ENCODE measurements around the gene TNFAIP3.
A peak's percentile ranks its signal among the peaks of the same experiment; 100 is the strongest.
"Not testable (repeated sequence)": the region's sequence is repeated elsewhere in the genome, so short reads cannot be mapped to it uniquely, and the experiment has no call there.

TNFAIP3 gene

DNA sequence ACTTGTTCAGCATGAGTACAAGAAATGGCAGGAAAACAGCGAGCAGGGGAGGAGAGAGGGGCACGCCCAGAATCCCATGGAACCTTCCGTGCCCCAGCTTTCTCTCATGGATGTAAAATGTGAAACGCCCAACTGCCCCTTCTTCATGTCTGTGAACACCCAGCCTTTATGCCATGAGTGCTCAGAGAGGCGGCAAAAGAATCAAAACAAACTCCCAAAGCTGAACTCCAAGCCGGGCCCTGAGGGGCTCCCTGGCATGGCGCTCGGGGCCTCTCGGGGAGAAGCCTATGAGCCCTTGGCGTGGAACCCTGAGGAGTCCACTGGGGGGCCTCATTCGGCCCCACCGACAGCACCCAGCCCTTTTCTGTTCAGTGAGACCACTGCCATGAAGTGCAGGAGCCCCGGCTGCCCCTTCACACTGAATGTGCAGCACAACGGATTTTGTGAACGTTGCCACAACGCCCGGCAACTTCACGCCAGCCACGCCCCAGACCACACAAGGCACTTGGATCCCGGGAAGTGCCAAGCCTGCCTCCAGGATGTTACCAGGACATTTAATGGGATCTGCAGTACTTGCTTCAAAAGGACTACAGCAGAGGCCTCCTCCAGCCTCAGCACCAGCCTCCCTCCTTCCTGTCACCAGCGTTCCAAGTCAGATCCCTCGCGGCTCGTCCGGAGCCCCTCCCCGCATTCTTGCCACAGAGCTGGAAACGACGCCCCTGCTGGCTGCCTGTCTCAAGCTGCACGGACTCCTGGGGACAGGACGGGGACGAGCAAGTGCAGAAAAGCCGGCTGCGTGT, 11.6 kb downstream of the TNFAIP3 start:
- no peak for DNase-seq (ENCODE audit: low spot score)

DNA sequence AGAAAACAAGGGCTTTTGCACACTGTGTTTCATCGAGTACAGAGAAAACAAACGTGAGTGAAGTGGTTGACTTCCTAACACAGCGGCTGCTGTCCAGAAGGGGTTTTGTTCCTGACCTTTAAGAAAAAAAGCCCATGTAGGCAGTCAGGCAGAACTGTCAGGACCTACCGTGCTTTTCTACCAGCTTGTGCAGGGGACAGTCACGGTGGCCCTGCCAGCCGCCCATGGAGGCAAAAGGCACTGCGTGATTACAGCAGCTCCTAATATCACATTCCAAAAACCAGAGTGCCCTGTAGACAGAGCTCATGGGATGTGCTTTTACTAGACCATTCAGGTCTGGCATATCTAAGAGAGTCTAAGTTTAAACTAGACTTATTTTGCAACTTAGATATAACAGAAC, 12.2 kb downstream of the TNFAIP3 start:
- no peak for DNase-seq (ENCODE audit: low spot score)

DNA sequence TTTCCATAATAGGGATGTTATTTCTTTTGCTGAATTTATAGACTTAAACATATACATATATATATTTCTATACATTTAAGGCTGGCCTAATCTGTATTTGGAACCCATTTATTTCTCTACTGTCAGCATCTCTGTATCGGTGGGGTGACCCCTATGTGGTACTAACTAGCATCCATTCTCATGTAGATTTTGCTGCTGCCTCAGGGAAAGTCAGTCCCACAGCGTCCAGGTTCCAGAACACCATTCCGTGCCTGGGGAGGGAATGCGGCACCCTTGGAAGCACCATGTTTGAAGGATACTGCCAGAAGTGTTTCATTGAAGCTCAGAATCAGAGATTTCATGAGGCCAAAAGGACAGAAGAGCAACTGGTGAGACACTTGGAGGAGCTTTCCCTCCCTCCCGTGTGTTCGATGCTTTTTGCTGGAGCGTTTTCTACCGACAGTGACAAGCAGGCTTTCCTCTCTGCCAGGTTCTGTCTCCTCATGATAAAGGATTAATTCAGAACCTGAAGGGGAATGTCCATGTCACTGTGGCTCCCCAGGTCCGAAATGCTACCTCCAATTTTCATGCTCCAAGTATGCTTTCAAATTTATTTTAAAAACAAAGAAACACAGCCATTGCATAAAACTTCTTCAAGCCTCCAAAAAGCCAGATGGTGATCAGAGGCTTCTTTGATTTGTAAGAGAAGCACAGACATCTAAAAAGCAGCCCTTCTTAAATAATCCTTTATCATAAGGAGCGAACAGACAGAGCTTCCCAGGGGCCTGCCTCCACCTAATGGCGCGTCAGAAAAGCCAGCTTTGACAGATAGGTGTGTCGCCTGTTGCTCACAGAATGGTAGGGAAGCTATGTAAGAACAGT, 13.1 kb downstream of the TNFAIP3 start:
- no peak for DNase-seq (ENCODE audit: low spot score)

DNA sequence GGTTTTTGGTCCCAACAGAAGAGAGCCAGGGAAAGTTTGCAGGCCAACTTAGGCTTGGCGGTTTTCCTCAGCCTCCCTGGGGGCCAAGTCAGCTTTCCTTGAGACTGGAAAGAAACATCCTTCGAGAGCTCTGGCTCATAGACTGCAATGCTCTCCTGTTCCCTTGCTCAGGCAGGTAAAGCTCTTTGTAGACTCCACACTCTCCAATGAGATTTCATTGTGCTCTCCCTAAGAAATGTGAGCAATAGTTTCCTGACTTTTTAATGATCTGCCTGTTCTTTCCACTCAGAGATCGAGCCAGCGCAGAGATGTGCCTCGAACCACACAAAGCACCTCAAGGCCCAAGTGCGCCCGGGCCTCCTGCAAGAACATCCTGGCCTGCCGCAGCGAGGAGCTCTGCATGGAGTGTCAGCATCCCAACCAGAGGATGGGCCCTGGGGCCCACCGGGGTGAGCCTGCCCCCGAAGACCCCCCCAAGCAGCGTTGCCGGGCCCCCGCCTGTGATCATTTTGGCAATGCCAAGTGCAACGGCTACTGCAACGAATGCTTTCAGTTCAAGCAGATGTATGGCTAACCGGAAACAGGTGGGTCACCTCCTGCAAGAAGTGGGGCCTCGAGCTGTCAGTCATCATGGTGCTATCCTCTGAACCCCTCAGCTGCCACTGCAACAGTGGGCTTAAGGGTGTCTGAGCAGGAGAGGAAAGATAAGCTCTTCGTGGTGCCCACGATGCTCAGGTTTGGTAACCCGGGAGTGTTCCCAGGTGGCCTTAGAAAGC, 13.9 kb downstream of the TNFAIP3 start:
- DNase-seq (ENCODE audit: low spot score), result no peak

DNA sequence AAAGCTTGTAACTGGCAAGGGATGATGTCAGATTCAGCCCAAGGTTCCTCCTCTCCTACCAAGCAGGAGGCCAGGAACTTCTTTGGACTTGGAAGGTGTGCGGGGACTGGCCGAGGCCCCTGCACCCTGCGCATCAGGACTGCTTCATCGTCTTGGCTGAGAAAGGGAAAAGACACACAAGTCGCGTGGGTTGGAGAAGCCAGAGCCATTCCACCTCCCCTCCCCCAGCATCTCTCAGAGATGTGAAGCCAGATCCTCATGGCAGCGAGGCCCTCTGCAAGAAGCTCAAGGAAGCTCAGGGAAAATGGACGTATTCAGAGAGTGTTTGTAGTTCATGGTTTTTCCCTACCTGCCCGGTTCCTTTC, 14.4 kb downstream of the TNFAIP3 start:
- no peak for DNase-seq (ENCODE audit: low spot score)

DNA sequence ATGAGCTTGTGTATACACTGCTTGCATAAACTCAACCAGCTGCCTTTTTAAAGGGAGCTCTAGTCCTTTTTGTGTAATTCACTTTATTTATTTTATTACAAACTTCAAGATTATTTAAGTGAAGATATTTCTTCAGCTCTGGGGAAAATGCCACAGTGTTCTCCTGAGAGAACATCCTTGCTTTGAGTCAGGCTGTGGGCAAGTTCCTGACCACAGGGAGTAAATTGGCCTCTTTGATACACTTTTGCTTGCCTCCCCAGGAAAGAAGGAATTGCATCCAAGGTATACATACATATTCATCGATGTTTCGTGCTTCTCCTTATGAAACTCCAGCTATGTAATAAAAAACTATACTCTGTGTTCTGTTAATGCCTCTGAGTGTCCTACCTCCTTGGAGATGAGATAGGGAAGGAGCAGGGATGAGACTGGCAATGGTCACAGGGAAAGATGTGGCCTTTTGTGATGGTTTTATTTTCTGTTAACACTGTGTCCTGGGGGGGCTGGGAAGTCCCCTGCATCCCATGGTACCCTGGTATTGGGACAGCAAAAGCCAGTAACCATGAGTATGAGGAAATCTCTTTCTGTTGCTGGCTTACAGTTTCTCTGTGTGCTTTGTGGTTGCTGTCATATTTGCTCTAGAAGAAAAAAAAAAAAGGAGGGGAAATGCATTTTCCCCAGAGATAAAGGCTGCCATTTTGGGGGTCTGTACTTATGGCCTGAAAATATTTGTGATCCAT, 15.3 kb downstream of the TNFAIP3 start:
- no peak for DNase-seq (ENCODE audit: low spot score)

DNA sequence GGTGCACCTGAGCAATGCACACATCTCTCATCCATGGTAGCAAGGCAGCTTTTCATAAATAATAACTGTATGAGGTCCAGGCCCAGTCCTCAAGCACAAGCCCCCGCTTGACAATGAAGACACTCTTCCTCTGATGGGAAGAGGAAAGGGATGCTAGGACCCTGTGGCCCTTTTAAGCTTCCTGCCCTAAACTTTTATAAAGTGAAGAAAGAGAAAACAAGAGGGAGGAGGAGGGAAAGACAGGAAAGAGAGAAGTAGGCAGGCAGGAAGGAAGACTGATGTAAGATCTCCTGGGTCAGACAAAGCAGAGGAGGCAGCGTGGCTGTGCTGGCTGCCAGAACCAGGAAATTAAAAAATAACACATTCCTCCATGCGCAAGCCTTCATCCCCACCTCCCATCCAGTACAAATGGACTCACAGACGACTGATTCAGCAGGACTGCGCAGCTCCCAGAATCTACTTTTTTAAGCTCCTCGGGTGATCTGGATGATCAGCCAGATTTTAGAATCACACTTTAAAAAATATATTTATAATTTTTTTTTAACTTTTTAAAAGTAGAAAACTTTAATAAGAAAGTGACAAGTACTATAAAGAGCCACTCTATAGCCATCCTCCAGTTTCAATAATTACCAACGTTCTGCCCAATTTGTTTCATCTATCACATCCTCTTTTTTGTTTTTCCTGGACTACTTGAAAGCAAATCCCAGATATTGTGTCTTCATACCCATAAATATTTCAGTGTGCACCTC, 16.5 kb downstream of the TNFAIP3 start:
- DNase-seq (ENCODE audit: low spot score), result no peak

DNA sequence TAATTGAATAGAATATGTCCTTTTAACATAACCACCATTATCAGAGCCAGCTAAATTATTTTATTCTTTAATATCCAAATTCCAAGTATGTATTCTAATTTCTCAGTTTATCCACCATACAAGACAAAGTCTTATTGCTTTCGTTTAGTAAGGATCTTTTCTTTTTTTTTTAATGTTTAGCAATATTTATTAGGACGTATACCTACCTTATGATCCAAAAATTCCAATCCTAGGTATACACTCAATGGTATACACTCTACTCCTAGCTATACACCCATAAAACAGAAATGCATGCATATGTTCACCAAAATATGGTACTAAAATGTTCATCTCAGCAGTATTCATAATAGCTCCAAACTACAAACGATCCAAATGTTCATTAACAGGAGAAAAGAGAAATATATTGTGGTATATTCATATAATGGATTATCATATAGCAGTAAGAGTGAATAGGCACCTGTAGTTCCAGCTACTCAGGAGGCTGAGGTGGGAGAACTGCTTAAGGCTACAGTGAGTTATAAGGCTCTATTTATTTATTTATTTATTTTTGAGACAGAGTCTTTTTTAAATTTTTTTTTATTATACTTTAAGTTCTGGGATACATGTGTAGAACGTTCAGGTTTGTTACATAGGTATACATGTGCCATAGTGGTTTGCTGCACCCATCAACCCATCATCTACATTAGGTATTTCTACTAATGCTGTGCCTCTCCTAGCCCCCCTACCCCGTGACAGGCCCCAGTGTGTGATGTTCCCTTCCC, 17.3 kb downstream of the TNFAIP3 start:
- DNase-seq (ENCODE audit: low spot score), result no peak

DNA sequence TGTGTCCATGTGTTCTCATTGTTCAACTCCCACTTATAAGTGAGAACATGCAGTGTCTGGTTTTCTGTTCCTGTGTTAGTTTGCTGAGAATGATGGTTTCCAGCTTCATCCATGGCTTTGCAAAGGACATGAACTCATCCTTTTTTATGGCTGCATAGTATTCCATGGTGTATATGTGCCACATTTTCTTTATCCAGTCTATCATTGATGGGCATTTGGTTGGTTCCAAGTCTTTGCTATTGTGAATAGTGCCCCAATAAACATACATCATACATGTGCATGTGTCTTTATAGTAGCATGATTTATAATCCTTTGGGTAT, 17.8 kb downstream of the TNFAIP3 start:
- not testable (repeated sequence) for DNase-seq (ENCODE audit: low spot score)

DNA sequence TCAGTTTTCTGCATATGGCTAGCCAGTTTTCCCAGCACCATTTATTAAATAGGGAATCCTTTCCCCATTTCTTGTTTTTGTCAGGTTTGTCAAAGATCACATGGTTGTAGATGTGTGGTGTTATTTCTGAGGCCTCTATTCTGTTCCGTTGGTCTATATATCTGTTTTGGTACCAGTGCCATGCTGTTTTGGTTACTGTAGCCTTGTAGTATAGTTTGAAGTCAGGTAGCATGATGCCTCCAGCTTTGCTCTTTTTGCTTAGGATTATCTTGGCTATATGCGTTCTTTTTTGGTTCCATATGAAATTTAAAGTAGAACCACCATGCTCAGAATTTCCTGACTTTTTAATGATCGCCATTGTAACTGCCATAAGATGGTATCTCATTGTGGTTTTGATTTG, 19.2 kb downstream of the TNFAIP3 start:
- DNase-seq (ENCODE audit: low spot score), result not testable (repeated sequence)

DNA sequence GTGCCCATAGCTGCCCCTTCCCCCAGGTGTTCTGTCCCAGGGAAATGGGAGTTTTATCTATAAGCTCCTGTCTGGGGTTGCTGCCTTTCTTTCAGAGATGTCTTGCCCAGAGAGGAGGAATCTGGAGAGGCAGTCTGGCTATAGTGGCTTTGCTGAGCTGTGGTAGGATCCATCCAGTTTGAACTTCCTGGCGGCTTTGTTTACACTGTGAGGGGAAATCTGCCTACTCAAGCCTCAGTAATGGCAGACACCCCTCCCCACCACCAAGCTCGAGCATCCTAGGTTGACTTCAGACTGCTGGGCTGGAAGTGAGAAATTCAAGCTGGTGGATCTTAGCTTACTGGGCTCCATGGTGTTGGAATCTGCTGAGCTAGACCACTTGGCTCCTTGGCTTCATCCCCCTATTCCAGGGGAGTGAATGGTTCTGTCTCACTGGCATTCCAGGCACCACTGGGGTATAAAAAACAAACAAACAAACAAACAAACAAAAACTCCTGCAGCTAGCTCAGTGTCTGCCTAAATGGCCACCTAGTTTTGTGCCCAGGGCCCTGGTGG, 24.0 kb downstream of the TNFAIP3 start:
- no peak for DNase-seq (ENCODE audit: low spot score)

DNA sequence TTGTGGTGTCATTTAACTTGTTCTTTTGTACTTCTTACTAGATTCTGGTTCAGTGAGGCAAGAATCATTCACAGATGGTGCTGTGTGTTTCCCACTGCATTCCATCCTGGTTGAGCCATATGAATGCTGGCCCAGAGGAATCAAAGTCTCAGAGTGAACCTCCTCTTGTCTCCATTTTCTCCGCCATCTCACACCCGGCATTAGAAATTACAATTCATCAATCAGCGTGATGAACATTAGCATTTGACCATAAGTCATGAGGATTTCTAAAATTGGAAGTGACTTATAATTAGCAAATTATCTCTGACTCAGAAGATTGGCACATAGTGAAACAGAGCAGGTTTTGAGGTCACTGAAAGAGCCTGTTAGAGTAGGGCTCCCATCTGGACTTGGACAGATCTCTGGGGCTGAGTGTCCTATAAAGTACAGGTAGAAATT, 25.2 kb downstream of the TNFAIP3 start:
- no peak for DNase-seq (ENCODE audit: low spot score)

DNA sequence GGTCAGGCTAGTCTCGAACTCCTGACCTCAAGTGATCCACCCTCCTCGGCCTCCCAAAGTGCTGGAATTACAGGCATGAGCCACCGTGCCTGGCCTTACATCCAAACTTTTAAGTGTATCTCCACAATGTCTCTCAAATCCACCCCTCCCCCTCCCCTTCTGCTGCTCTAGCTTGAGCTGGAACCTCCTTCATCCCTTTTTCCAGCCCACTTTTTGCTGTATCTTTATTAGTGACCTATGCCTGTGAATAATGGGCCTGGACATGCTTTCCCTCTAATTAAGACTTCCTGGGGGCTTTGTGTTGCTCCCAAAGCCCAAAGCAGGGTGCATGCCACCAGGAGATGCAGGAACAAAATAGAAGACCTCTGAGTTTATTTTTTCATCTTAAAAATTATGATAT, 26.1 kb downstream of the TNFAIP3 start:
- DNase-seq (ENCODE audit: low spot score), result no peak

DNA sequence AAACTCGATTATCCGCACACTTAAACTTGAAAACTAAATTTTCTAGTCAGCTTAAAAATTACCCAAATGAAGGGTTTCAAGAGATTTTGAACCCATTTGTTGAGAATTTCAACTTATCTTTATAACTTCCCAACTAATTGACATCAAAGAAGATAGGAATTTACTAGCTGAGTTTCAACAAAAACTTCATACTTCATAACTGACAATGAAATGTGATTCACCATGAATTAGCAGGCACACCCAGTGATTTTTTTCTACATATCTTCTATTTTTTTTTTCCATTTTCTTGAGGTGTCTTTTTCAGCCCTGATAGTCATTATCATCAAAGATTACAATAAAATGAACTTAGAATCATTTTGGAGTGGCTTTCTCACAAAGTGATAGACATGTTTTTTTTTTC, 26.7 kb downstream of the TNFAIP3 start:
- no peak for DNase-seq (ENCODE audit: low spot score)

DNA sequence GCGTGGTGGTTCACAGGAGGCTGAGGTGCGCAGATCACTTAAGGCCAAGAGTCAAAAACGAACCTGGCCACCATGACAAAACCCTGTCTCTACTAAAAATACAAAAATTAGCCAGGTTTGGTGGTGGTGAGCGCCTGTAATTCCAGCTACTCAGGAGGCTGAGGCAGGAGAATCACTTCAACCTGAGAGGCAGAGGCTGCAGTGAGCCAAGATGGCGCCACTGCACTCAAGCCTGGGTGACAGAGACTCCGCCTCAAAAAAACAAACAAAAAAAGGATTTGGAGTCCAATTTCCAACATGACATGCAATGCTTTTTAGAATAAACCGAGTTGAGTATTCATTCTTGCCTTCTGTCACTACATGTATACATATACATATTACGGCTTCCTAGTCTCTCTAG, 27.3 kb downstream of the TNFAIP3 start:
- DNase-seq (ENCODE audit: low spot score), result not testable (repeated sequence)

DNA sequence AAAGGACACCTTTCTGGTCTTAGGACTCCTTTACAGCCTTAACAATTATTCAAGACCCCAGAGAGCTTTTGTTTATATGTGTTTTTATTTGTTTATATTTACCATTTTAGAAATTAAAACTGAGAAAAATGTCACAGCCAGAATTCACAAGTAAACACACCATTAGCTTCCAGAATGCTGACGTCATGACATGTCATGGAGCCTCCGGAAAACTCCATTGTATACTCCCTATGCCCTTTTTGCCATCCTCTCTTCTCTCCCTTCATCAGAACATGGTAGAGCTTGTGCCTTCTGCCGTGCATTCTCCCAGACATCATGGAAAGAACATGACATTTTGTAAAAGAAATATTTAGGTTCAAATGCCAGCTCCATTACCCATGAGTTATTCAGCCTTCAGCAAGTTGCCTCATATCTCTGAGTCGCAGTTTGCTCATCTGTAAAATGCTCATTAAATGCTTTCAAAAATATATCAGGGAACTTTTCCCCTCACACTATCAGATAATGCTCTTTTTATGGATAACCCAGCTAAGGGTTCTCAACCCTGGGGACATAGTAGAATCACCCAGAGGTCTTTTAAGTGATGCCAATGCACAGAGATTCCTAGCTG, 27.8 kb downstream of the TNFAIP3 start:
- peak; percentile 28 for DNase-seq (ENCODE audit: low spot score)

DNA sequence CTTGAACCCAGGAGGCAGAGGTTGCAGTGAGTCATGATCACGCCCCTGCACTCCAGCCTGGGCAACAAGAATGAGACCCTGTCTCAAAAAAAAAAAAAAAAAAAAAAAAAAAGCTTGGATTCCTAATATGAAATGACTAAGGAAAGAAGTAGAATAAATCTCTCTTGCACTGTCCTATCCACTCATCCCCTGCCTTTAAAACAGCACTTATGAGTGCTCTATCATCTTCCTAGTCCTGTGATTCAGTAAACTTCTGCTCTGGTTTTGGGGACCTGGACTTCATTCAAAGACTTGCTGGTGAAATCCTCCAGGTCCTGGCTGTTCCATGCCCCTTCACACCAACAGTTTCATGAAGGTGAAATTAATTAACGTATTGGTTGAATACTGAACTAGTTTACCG, 29.6 kb downstream of the TNFAIP3 start:
- DNase-seq (ENCODE audit: low spot score), result no peak

DNA sequence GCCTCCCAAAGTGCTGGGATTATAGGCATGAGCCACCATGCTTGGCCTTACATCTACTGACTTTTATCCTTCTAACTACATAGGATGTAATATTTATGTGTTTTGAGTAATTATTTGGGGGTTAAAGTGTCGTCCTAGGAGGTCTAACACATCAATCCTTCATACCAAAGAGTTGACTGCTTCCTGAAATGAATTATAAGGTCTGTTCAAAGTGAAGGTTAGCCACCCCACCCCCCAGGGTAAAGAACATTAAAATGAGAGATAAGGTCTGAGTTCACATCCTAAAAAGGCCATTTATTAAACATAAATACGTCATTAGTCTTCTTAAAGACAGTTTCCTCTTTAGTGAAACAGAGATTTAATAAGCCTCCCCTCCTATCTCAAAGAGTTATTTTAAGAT, 33.8 kb downstream of the TNFAIP3 start:
- DNase-seq (ENCODE audit: low spot score), result no peak

DNA sequence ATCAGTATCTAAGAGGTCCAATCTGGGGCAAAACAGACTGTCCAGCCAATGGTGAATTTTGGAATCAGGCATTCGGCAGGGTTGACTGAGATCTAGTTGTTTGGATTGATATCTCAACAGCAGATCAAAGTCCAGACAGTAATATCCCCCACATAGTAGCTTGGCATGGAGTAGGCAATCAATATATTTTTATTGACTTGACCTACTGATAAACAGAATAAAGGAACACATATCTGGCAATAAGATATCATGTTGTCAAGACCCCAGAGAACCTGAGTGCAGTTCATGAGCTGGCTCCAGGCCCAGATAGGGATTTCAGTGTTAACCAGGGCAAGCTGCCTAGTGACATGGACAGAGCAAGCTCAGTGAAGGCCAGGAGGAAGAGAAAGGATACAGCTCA, 34.4 kb downstream of the TNFAIP3 start:
- no peak for DNase-seq (ENCODE audit: low spot score)

DNA sequence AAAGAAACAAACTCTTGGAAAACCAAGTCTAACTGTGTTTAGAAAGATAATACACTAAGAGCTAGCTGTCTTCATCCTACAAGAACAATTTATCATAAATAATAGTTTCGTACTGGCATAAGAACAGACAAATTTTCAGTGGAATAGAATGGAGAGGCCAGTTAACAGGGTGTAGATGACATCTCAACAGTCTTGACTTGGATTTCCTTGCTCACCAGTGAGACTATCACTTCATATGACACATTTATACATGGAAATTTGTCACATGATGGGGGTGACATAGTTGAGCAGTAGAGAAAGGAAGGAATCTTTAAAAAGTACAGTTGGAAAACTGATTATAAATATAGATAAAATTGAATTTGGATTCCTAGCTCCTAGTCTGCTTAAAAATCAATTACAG, 35.6 kb downstream of the TNFAIP3 start:
- no peak for DNase-seq (ENCODE audit: low spot score)
